Activated T-cell treated with anti-CD3 and anti-CD28 coated beads, Interleukin-2, amount 50 U/mL, for 4 hours (primary cell): Measurements from ENCODE around the gene CCM2L. TPM values are rescaled to one million over a fixed set of nuclear protein-coding genes. Genes with fewer than 3 reads are reported as not detected.
A peak's percentile ranks its signal among the peaks of the same experiment; 100 is the strongest.

Experiments
- ATAC-seq, 2 donors: fragments of 200-7000 bp; cut with Tn5 transposase; one replicate each; pipeline ENCODE4 v1.10.0; 2021
- DNase-seq: peaks from one replicate; pipeline ENCODE4 v3.0.0-alpha.2; 2020
- H3K27me3 Mint-ChIP-seq: one replicate; pipeline ENCODE4 v1.8.0; 2021; ENCODE audit warnings: low read depth, mixed read lengths
- H3K36me3 Mint-ChIP-seq: one replicate; pipeline ENCODE4 v1.8.0; 2022; ENCODE audit warnings: mixed read lengths; ENCODE audit not compliant: insufficient read depth
- H3K4me1 Mint-ChIP-seq: one replicate; pipeline ENCODE4 v1.8.0; 2021; ENCODE audit warnings: low read depth, mixed read lengths
- H3K4me3 Mint-ChIP-seq: one replicate; pipeline ENCODE4 v1.8.0; 2021; ENCODE audit warnings: mild to moderate bottlenecking, moderate library complexity, mixed read lengths
- H3K9me3 Mint-ChIP-seq: one replicate; pipeline ENCODE4 v1.8.0; 2021; ENCODE audit warnings: mixed read lengths
- total RNA-seq, 3 donors: library from RNA; stranded (reverse); gene quantifications; one replicate each; pipeline ENCODE4 v1.2.1, GENCODE V29; 2021

Gene CCM2L
- total RNA-seq, 3 donors from 2014 or later = not detected

GRCh38 chr20:32007787-32008616, 2.2 kb upstream of the CCM2L start:
- no peak for DNase-seq
- no peaks in the 10 kb centered on the region for H3K4me1 Mint-ChIP-seq
- no peak for ATAC-seq
- no peaks in the 10 kb centered on the region for H3K9me3 Mint-ChIP-seq
- H3K4me3 Mint-ChIP-seq = no peak overlapping the region
- no peaks in the 10 kb centered on the region for H3K27me3 Mint-ChIP-seq
- no peaks in the 10 kb centered on the region for H3K36me3 Mint-ChIP-seq

- DNase-seq = no peak
- H3K9me3 Mint-ChIP-seq = no peaks in the 10 kb centered on the region
- peaks cover 3% of the 10 kb centered on the region for H3K27me3 Mint-ChIP-seq
- no peak overlapping the region for H3K4me3 Mint-ChIP-seq
- no peaks in the 10 kb centered on the region for H3K36me3 Mint-ChIP-seq
- H3K4me1 Mint-ChIP-seq = no peaks in the 10 kb centered on the region
- ATAC-seq = no peak
These were observed 674 bp upstream of the CCM2L start for GRCh38 chr20:32009564-32009963.

GRCh38 chr20:32010666-32011065, 428 bp downstream of the CCM2L start:
- DNase-seq = no peak
- Mint-ChIP-seq H3K9me3 (no peaks in the 10 kb centered on the region), H3K4me1 (no peaks in the 10 kb centered on the region), H3K27me3 (peaks cover 13% of the 10 kb centered on the region), H3K4me3 (no peak overlapping the region), H3K36me3 (no peaks in the 10 kb centered on the region)
- ATAC-seq = no peak

GRCh38 chr20:32012159-32012688, 2.0 kb downstream of the CCM2L start:
- no peaks in the 10 kb centered on the region for H3K9me3 Mint-ChIP-seq
- DNase-seq (no peak), ATAC-seq (no peak)
- H3K4me1 Mint-ChIP-seq = no peaks in the 10 kb centered on the region
- H3K27me3 Mint-ChIP-seq = peaks cover 26% of the 10 kb centered on the region
- H3K36me3 Mint-ChIP-seq = no peaks in the 10 kb centered on the region
- H3K4me3 Mint-ChIP-seq = no peak overlapping the region

- H3K4me3 Mint-ChIP-seq = no peak overlapping the region
- H3K4me1 Mint-ChIP-seq = peaks cover 8% of the 10 kb centered on the region
- peaks cover 35% of the 10 kb centered on the region for H3K27me3 Mint-ChIP-seq
- DNase-seq (no peak), ATAC-seq (no peak)
- H3K9me3 Mint-ChIP-seq = no peaks in the 10 kb centered on the region
- no peaks in the 10 kb centered on the region for H3K36me3 Mint-ChIP-seq
These were observed 3.1 kb downstream of the CCM2L start for GRCh38 chr20:32013326-32013725.

- H3K4me3 Mint-ChIP-seq = peak overlapping the region; percentile 66
- DNase-seq (peak; percentile 35), ATAC-seq (peak; percentile 26 to 51)
- H3K9me3 Mint-ChIP-seq = no peaks in the 10 kb centered on the region
- peaks cover 71% of the 10 kb centered on the region for H3K27me3 Mint-ChIP-seq
- H3K36me3 Mint-ChIP-seq = no peaks in the 10 kb centered on the region
- H3K4me1 Mint-ChIP-seq = peaks cover 21% of the 10 kb centered on the region
These were observed 7.5 kb downstream of the CCM2L start for GRCh38 chr20:32017711-32018251.

GRCh38 chr20:32018269-32019155, 8.3 kb downstream of the CCM2L start:
- DNase-seq = peak; percentile 38
- Mint-ChIP-seq H3K4me3 (peak overlapping the region; percentile 74), H3K27me3 (peaks cover 78% of the 10 kb centered on the region), H3K9me3 (no peaks in the 10 kb centered on the region), H3K4me1 (peaks cover 21% of the 10 kb centered on the region), H3K36me3 (no peaks in the 10 kb centered on the region)
- peak; percentile 62 to 64 for ATAC-seq

- Mint-ChIP-seq H3K9me3 (no peaks in the 10 kb centered on the region), H3K4me1 (peaks cover 21% of the 10 kb centered on the region), H3K36me3 (no peaks in the 10 kb centered on the region), H3K4me3 (peak overlapping the region; percentile 79), H3K27me3 (peaks cover 84% of the 10 kb centered on the region)
- ATAC-seq (peak in 1 of 2 donors; percentile 45), DNase-seq (no peak)
These were observed 8.9 kb downstream of the CCM2L start for GRCh38 chr20:32019156-32019510.

- ATAC-seq (no peak), DNase-seq (no peak)
- Mint-ChIP-seq H3K36me3 (no peaks in the 10 kb centered on the region), H3K9me3 (no peaks in the 10 kb centered on the region), H3K4me3 (peak overlapping the region; percentile 79), H3K4me1 (peaks cover 21% of the 10 kb centered on the region), H3K27me3 (peaks cover 80% of the 10 kb centered on the region)
These were observed 9.6 kb downstream of the CCM2L start for GRCh38 chr20:32019563-32020463.

GRCh38 chr20:32021091-32021490, 10.9 kb downstream of the CCM2L start:
- no peak for DNase-seq
- H3K4me3 Mint-ChIP-seq = no peak overlapping the region
- H3K36me3 Mint-ChIP-seq = no peaks in the 10 kb centered on the region
- ATAC-seq = no peak
- peaks cover 75% of the 10 kb centered on the region for H3K27me3 Mint-ChIP-seq
- peaks cover 21% of the 10 kb centered on the region for H3K4me1 Mint-ChIP-seq
- H3K9me3 Mint-ChIP-seq = no peaks in the 10 kb centered on the region

- Mint-ChIP-seq H3K4me3 (no peak overlapping the region), H3K4me1 (peaks cover 7% of the 10 kb centered on the region), H3K27me3 (peaks cover 52% of the 10 kb centered on the region), H3K9me3 (no peaks in the 10 kb centered on the region), H3K36me3 (no peaks in the 10 kb centered on the region)
- DNase-seq (no peak), ATAC-seq (no peak)
These were observed 14.6 kb downstream of the CCM2L start for GRCh38 chr20:32024683-32025295.

GRCh38 chr20:32027643-32028042, 17.4 kb downstream of the CCM2L start:
- no peak for DNase-seq
- Mint-ChIP-seq H3K27me3 (peaks cover 29% of the 10 kb centered on the region), H3K36me3 (no peaks in the 10 kb centered on the region), H3K9me3 (no peaks in the 10 kb centered on the region), H3K4me1 (no peaks in the 10 kb centered on the region), H3K4me3 (no peak overlapping the region)
- no peak for ATAC-seq

- Mint-ChIP-seq H3K4me1 (no peaks in the 10 kb centered on the region), H3K27me3 (peaks cover 26% of the 10 kb centered on the region), H3K4me3 (no peak overlapping the region), H3K36me3 (no peaks in the 10 kb centered on the region), H3K9me3 (no peaks in the 10 kb centered on the region)
- no peak for DNase-seq
- no peak for ATAC-seq
These were observed 18.6 kb downstream of the CCM2L start for GRCh38 chr20:32028647-32029372.
